Activated CD8-positive, alpha-beta memory T cell treated with anti-CD3 and anti-CD28 coated beads, Interleukin-2, amount 50 U/mL, for 4 hours (primary cell): Measurements from ENCODE around the gene SLC4A4.

ENCODE experiments used
- DNase-seq: peaks from one replicate; pipeline ENCODE4 v3.0.0-alpha.2; 2020

The SLC4A4 gene

GRCh38 chr4:71338846-71339593 lies at the start of gene SLC4A4:
Gene SLC4A4, plus strand, starts transcription at chr4:71339020.
- DNase-seq, result no peak

GRCh38 chr4:71290074-71290473 lies 48.7 kb upstream of the SLC4A4 start:
- DNase-seq, result no peak

GRCh38 chr4:71290476-71290875 lies 48.3 kb upstream of the SLC4A4 start:
- DNase-seq, result no peak

GRCh38 chr4:71292228-71292627 lies 46.6 kb upstream of the SLC4A4 start:
- no peak for DNase-seq

- no peak for DNase-seq
Observed at GRCh38 chr4:71293705-71294104, 45.1 kb upstream of the SLC4A4 start.

GRCh38 chr4:71294301-71294700 lies 44.5 kb upstream of the SLC4A4 start:
- DNase-seq, result no peak

- no peak for DNase-seq
Observed at GRCh38 chr4:71296945-71297344, 41.9 kb upstream of the SLC4A4 start.

GRCh38 chr4:71300362-71300761 lies 38.5 kb upstream of the SLC4A4 start:
- DNase-seq, result no peak

- DNase-seq, result no peak
Observed at GRCh38 chr4:71300964-71301363, 37.9 kb upstream of the SLC4A4 start.

GRCh38 chr4:71303287-71303686 lies 35.5 kb upstream of the SLC4A4 start:
- DNase-seq, result no peak

- DNase-seq, result no peak
Observed at GRCh38 chr4:71303850-71304249, 35.0 kb upstream of the SLC4A4 start.

GRCh38 chr4:71304289-71304850 lies 34.5 kb upstream of the SLC4A4 start:
- DNase-seq, result no peak

- no peak for DNase-seq
Observed at GRCh38 chr4:71307729-71308128, 31.1 kb upstream of the SLC4A4 start.

- DNase-seq, result no peak
Observed at GRCh38 chr4:71322425-71322824, 16.4 kb upstream of the SLC4A4 start.

- DNase-seq, result no peak
Observed at GRCh38 chr4:71333368-71333767, 5.5 kb upstream of the SLC4A4 start.

GRCh38 chr4:71333960-71334359 lies 4.9 kb upstream of the SLC4A4 start:
- DNase-seq, result no peak

GRCh38 chr4:71334465-71334882 lies 4.3 kb upstream of the SLC4A4 start:
- DNase-seq, result no peak

- DNase-seq, result no peak
Observed at GRCh38 chr4:71343670-71344466, 5.0 kb downstream of the SLC4A4 start.

GRCh38 chr4:71346710-71347109 lies 7.9 kb downstream of the SLC4A4 start:
- DNase-seq, result no peak

GRCh38 chr4:71348586-71348985 lies 9.8 kb downstream of the SLC4A4 start:
- DNase-seq, result no peak

- DNase-seq, result no peak
Observed at GRCh38 chr4:71355045-71355444, 16.2 kb downstream of the SLC4A4 start.

- no peak for DNase-seq
Observed at GRCh38 chr4:71355971-71356370, 17.2 kb downstream of the SLC4A4 start.

- DNase-seq, result no peak
Observed at GRCh38 chr4:71356924-71357663, 18.3 kb downstream of the SLC4A4 start.
